CD8-positive, alpha-beta memory T cell (primary cell): ENCODE measurements around the gene VPS11. TPM values are rescaled to one million over a fixed set of nuclear protein-coding genes. Genes with fewer than 3 reads are reported as not detected.
A peak's percentile ranks its signal among the peaks of the same experiment; 100 is the strongest.

ENCODE experiments used
- CTCF ChIA-PET: fragments of 350-600 bp; sonication (Branson Sonifier 250); formaldehyde crosslinking; loops from one replicate; lab custom pipeline; 2021; ENCODE audit warnings: antibody characterized with exemption; lab: Charles Lee
- POLR2A ChIA-PET: fragments of 350-600 bp; sonication (Branson Sonifier 250); formaldehyde crosslinking; loops from one replicate; lab custom pipeline; 2021; ENCODE audit warnings: antibody characterized with exemption; lab: Charles Lee
- DNase-seq, 5 donors: peaks; one replicate each; pipeline versions ENCODE4 v3.0.0 to v3.0.0-alpha.2; 2020 to 2022; ENCODE audit warnings: mixed read lengths in 1 of 5
- H3K27ac ChIP-seq: one replicate; pipeline ENCODE4 v1.7.0; 2013; ENCODE audit warnings: low read depth, mild to moderate bottlenecking, low read length, moderate library complexity
- H3K27me3 ChIP-seq: 2 replicates; pipeline ENCODE4 v1.7.0; 2013; ENCODE audit warnings: low read length, mild to moderate bottlenecking; ENCODE audit not compliant: insufficient read depth, poor library complexity, severe bottlenecking
- H3K36me3 ChIP-seq: 2 replicates; pipeline ENCODE4 v1.7.0; 2013; ENCODE audit warnings: mild to moderate bottlenecking, low read length, moderate library complexity; ENCODE audit not compliant: insufficient read depth
- H3K4me1 ChIP-seq: 2 replicates; pipeline ENCODE4 v1.7.0; 2013; ENCODE audit warnings: mild to moderate bottlenecking, low read length, moderate library complexity; ENCODE audit not compliant: insufficient read depth
- H3K4me3 ChIP-seq: 2 replicates; pipeline ENCODE4 v1.7.0; 2013; ENCODE audit warnings: mild to moderate bottlenecking, low read length
- H3K9me3 ChIP-seq: 2 replicates; pipeline ENCODE4 v1.7.0; 2013; ENCODE audit warnings: mild to moderate bottlenecking, low read length
- H3K27ac Mint-ChIP-seq, 8 donors: one replicate each; pipeline ENCODE4 v1.8.0; 2020 to 2021; ENCODE audit warnings: mixed read lengths in 8 of 8, mild to moderate bottlenecking in 6 of 8, inconsistent platforms in 3 of 8, moderate library complexity in 3 of 8
- H3K27me3 Mint-ChIP-seq, 2 donors: one replicate each; pipeline ENCODE4 v1.8.0; 2020 to 2021; ENCODE audit warnings: mixed read lengths in 2 of 2, mild to moderate bottlenecking in 1 of 2, moderate library complexity in 1 of 2
- H3K36me3 Mint-ChIP-seq, 3 donors: one replicate each; pipeline ENCODE4 v1.8.0; 2020 to 2021; ENCODE audit warnings: mixed read lengths in 3 of 3, inconsistent platforms in 1 of 3, mild to moderate bottlenecking in 1 of 3
- H3K4me1 Mint-ChIP-seq, 3 donors: one replicate each; pipeline ENCODE4 v1.8.0; 2020 to 2021; ENCODE audit warnings: mixed read lengths in 3 of 3, inconsistent platforms in 1 of 3, mild to moderate bottlenecking in 1 of 3
- H3K4me3 Mint-ChIP-seq, 7 donors: one replicate each; pipeline ENCODE4 v1.8.0; 2020 to 2021; ENCODE audit warnings: mixed read lengths in 7 of 7, mild to moderate bottlenecking in 6 of 7, moderate library complexity in 4 of 7, inconsistent platforms in 2 of 7
- H3K9me3 Mint-ChIP-seq, 5 donors: one replicate each; pipeline ENCODE4 v1.8.0; 2020 to 2022; ENCODE audit warnings: mixed read lengths in 5 of 5, mild to moderate bottlenecking in 3 of 5, moderate library complexity in 2 of 5, inconsistent platforms in 1 of 5
- polyA plus RNA-seq: library from polyadenylated mRNA; unstranded; fragments of 300-500 nt; fragmentation: Illumina TruSeq; gene quantifications from one replicate; pipeline ENCODE4 v1.2.3, GENCODE V29; 2021
- total RNA-seq, 2 experiments: library from RNA; stranded (reverse); gene quantifications; one replicate each; pipeline ENCODE4 v1.2.3, GENCODE V29; 2021

Gene VPS11
- total and polyA plus RNA-seq, 3 experiments from 2014 or later: 25.3 to 51.5 (median 26.0) TPM

GRCh38 chr11:119051440-119052162 is 16.0 kb upstream of the VPS11 start:
- Mint-ChIP-seq H3K27me3 (no peaks in the 10 kb centered on the region), H3K9me3 (no peaks in the 10 kb centered on the region), H3K27ac (peak overlapping the region in 4 of 8 donors; percentile 43 to 73 (median 52)), H3K4me1 (peaks cover 24 to 44% (median 32%) of the 10 kb centered on the region in 3 donors), H3K4me3 (peak overlapping the region in 2 of 7 donors; percentile 8 to 34), H3K36me3 (peaks cover 19 to 94% (median 20%) of the 10 kb centered on the region in 3 donors)
- CTCF ChIA-PET: interaction anchor here (1.2 kb wide), 1 partner anchor 32 kb away, joined by 3 read pairs; no protein-coding TSS in a partner anchor
- H3K36me3 ChIP-seq: peaks cover 76% of the 10 kb centered on the region
- peaks cover 13% of the 10 kb centered on the region for H3K4me1 ChIP-seq
- H3K9me3 ChIP-seq: no peaks in the 10 kb centered on the region
- H3K4me3 ChIP-seq: no peak overlapping the region
- H3K27ac ChIP-seq: no peak overlapping the region
- POLR2A ChIA-PET: interaction anchor here (0.6 kb wide), 2 partner anchors 34 to 43 kb away, joined by 3 read pairs; no protein-coding TSS in a partner anchor
- DNase-seq: no peak
- no peaks in the 10 kb centered on the region for H3K27me3 ChIP-seq

- no peaks in the 10 kb centered on the region for H3K27me3 ChIP-seq
- ChIA-PET CTCF (no interaction called here), POLR2A (no interaction called here)
- Mint-ChIP-seq H3K9me3 (no peaks in the 10 kb centered on the region), H3K4me3 (peak overlapping the region in 1 of 7 donors; percentile 27), H3K4me1 (peaks cover 25 to 44% (median 35%) of the 10 kb centered on the region in 3 donors), H3K36me3 (peaks cover 17 to 90% (median 18%) of the 10 kb centered on the region in 3 donors), H3K27me3 (no peaks in the 10 kb centered on the region), H3K27ac (peak overlapping the region in 4 of 8 donors; percentile 46 to 84 (median 50))
- H3K27ac ChIP-seq: no peak overlapping the region
- peaks cover 13% of the 10 kb centered on the region for H3K4me1 ChIP-seq
- peaks cover 69% of the 10 kb centered on the region for H3K36me3 ChIP-seq
- DNase-seq: no peak
- H3K9me3 ChIP-seq: no peaks in the 10 kb centered on the region
- H3K4me3 ChIP-seq: no peak overlapping the region
Observed at GRCh38 chr11:119052163-119052814, 15.3 kb upstream of the VPS11 start.

DNA sequence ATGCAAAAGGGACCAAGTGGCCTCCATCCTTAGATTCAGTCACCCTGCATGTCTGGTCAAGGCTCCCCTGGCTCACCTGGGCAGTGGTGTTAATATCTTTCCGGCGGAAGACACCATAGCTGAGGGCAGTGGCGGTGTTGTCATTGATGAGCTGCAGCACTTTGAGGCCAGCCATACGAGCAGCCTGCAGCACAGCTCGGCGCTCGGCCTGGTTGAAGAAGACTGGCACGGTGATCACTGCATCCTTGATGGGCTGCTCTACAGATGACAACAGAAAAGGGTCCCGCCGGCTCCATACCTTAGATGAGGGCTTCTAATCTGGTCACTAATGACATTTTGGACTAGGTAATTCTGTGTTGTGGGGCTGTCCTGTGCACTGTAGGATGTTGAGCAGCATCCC is 13.2 kb upstream of the VPS11 start:
- H3K36me3 ChIP-seq: peaks cover 51% of the 10 kb centered on the region
- no peaks in the 10 kb centered on the region for H3K27me3 ChIP-seq
- no peak overlapping the region for H3K27ac ChIP-seq
- peak overlapping the region in 1 of 8 donors; percentile 51 for H3K27ac Mint-ChIP-seq
- H3K4me1 Mint-ChIP-seq: peaks cover 35 to 55% (median 46%) of the 10 kb centered on the region in 3 donors
- ChIA-PET POLR2A (interaction anchor here (1.2 kb wide), 1 partner anchor 13 kb away, joined by 3 read pairs; the partner anchor contains the start of gene VPS11), CTCF (interaction anchor here (0.8 to 5.3 kb wide), 4 partner anchors 12 to 142 kb away, joined by 3 to 23 read pairs (median 4); partner anchors contain the start of genes RPS25, TRAPPC4 and VPS11)
- peaks cover 22% of the 10 kb centered on the region for H3K4me1 ChIP-seq
- H3K4me3 Mint-ChIP-seq: peak overlapping the region in 5 of 7 donors; percentile 2 to 66 (median 47)
- DNase-seq: no peak
- H3K9me3 Mint-ChIP-seq: no peaks in the 10 kb centered on the region
- H3K36me3 Mint-ChIP-seq: peaks cover 14 to 74% (median 16%) of the 10 kb centered on the region in 3 donors
- H3K27me3 Mint-ChIP-seq: no peaks in the 10 kb centered on the region
- no peak overlapping the region for H3K4me3 ChIP-seq
- no peaks in the 10 kb centered on the region for H3K9me3 ChIP-seq

- H3K27me3 ChIP-seq: no peaks in the 10 kb centered on the region
- H3K9me3 ChIP-seq: no peaks in the 10 kb centered on the region
- Mint-ChIP-seq H3K27ac (peak overlapping the region; percentile 76 to 97 (median 92)), H3K4me3 (peak overlapping the region; percentile 85 to 99 (median 94)), H3K27me3 (no peaks in the 10 kb centered on the region), H3K9me3 (no peaks in the 10 kb centered on the region), H3K4me1 (peaks cover 35 to 55% (median 46%) of the 10 kb centered on the region in 3 donors), H3K36me3 (peaks cover 10 to 62% (median 13%) of the 10 kb centered on the region in 3 donors)
- CTCF ChIA-PET: interaction anchor here (0.6 to 5.3 kb wide), 9 partner anchors 11 to 760 kb away, joined by 3 to 23 read pairs (median 3); partner anchors contain the start of genes CENATAC, DPAGT1, RPS25 and TRAPPC4
- POLR2A ChIA-PET: interaction anchor here (0.6 to 3.1 kb wide), 5 partner anchors 11 to 39 kb away, joined by 3 to 30 read pairs (median 10); partner anchors contain the start of genes RPS25, SLC37A4, TRAPPC4 and VPS11
- H3K36me3 ChIP-seq: peaks cover 43% of the 10 kb centered on the region
- H3K4me3 ChIP-seq: peak overlapping the region; percentile 67
- H3K4me1 ChIP-seq: peaks cover 22% of the 10 kb centered on the region
- peak overlapping the region; percentile 82 for H3K27ac ChIP-seq
- DNase-seq: no peak
Observed at GRCh38 chr11:119055901-119056300, 11.7 kb upstream of the VPS11 start.

DNA sequence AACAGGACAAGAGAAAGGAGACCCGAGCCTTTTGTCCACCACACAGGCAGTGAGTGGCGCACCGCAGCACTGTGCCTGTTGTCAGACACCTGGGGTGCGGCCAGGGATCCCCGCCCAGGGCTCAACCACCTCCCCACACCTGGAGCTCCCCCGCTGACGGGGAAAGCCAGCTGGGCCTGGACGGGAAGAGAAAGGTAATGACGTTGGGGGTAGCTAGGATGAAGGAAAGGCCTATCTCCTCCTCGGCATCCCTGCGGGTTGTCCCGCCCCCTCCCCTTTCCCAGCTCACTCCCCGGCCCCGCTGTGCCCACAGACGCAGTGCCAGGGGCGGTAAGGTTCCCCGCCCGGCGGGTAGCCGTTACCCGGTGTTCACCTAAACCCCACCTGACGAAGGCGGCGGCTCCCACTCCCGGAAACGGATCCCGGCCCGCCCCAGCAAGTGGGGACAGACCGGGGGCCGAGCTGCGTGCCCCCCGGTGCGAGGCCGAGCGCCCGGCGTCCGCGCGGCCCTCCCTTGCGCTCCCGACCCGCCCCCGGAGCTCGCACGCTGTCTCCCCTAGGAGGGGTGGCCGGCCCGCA is 11.1 kb upstream of the VPS11 start:
- Mint-ChIP-seq H3K4me3 (peak overlapping the region; percentile 91 to 99 (median 95)), H3K9me3 (no peaks in the 10 kb centered on the region), H3K4me1 (peaks cover 35 to 50% (median 45%) of the 10 kb centered on the region in 3 donors), H3K36me3 (peaks cover 8 to 57% (median 10%) of the 10 kb centered on the region in 3 donors), H3K27me3 (no peaks in the 10 kb centered on the region), H3K27ac (peak overlapping the region; percentile 85 to 99 (median 98))
- H3K27ac ChIP-seq: peak overlapping the region; percentile 82
- CTCF ChIA-PET: interaction anchor here (1.1 to 5.3 kb wide), 7 partner anchors 10 to 761 kb away, joined by 3 to 23 read pairs (median 3); partner anchors contain the start of genes CENATAC, DPAGT1, RPS25 and TRAPPC4
- H3K36me3 ChIP-seq: peaks cover 37% of the 10 kb centered on the region
- peak; percentile 44 to 69 (median 56) for DNase-seq
- H3K9me3 ChIP-seq: no peaks in the 10 kb centered on the region
- POLR2A ChIA-PET: interaction anchor here (0.6 to 3.1 kb wide), 6 partner anchors 11 to 42 kb away, joined by 3 to 30 read pairs (median 7); partner anchors contain the start of genes RPS25, TRAPPC4 and VPS11
- H3K27me3 ChIP-seq: no peaks in the 10 kb centered on the region
- H3K4me1 ChIP-seq: peaks cover 22% of the 10 kb centered on the region
- H3K4me3 ChIP-seq: peak overlapping the region; percentile 67

- Mint-ChIP-seq H3K27ac (peak within 1 kb of the TSS; percentile 85 to 99 (median 98)), H3K36me3 (peaks cover 5 to 52% (median 10%) of the 10 kb centered on the region in 3 donors), H3K9me3 (no peaks in the 10 kb centered on the region), H3K27me3 (no peaks in the 10 kb centered on the region), H3K4me1 (peaks cover 35 to 43% (median 43%) of the 10 kb centered on the region in 3 donors), H3K4me3 (peak within 1 kb of the TSS; percentile 91 to 99 (median 95))
- Histone ChIP-seq H3K27ac (peak within 1 kb of the TSS; percentile 82), H3K27me3 (no peaks in the 10 kb centered on the region), H3K4me3 (peak within 1 kb of the TSS; percentile 84), H3K36me3 (peaks cover 30% of the 10 kb centered on the region), H3K4me1 (peaks cover 22% of the 10 kb centered on the region), H3K9me3 (no peaks in the 10 kb centered on the region)
- ChIA-PET CTCF (interaction anchor here (1.1 to 5.3 kb wide), 6 partner anchors 10 to 112 kb away, joined by 3 to 23 read pairs (median 4); partner anchors contain the start of genes DPAGT1, RPS25, TRAPPC4 and VPS11), POLR2A (interaction anchor here (0.6 to 3.1 kb wide), 7 partner anchors 10 to 43 kb away, joined by 3 to 30 read pairs (median 4); partner anchors contain the start of genes RPS25, TRAPPC4 and VPS11)
- peak; percentile 98 to 99 (median 98) for DNase-seq
Observed at GRCh38 chr11:119057000-119057769, 10.4 kb upstream of the VPS11 start, which contains the start of gene HYOU1. Gene HYOU1, minus strand, starts transcription at chr11:119057205. Its CDS starts 1,045 bp downstream, at chr11:119056160.
